Measurements from ENCODE around the gene MKRN2.
"Not testable (repeated sequence)": the region's sequence is repeated elsewhere in the genome, so short reads cannot be mapped to it uniquely, and the experiment has no call there.

Gene MKRN2, protein sequence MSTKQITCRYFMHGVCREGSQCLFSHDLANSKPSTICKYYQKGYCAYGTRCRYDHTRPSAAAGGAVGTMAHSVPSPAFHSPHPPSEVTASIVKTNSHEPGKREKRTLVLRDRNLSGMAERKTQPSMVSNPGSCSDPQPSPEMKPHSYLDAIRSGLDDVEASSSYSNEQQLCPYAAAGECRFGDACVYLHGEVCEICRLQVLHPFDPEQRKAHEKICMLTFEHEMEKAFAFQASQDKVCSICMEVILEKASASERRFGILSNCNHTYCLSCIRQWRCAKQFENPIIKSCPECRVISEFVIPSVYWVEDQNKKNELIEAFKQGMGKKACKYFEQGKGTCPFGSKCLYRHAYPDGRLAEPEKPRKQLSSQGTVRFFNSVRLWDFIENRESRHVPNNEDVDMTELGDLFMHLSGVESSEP

GRCh38 chr3:12556690-12557472 lies at the start of gene MKRN2:
Gene MKRN2 (plus strand): TSS chr3:12557087. CDS start chr3:12557151, 64 bp downstream.
- peak; percentile 79 for DNase-seq (ENCODE audit: low read depth in 2 of 2)

- DNase-seq (ENCODE audit: low read depth in 2 of 2): no peak
These were observed 49.2 kb upstream of the MKRN2 start for GRCh38 chr3:12507591-12508281.

DNA sequence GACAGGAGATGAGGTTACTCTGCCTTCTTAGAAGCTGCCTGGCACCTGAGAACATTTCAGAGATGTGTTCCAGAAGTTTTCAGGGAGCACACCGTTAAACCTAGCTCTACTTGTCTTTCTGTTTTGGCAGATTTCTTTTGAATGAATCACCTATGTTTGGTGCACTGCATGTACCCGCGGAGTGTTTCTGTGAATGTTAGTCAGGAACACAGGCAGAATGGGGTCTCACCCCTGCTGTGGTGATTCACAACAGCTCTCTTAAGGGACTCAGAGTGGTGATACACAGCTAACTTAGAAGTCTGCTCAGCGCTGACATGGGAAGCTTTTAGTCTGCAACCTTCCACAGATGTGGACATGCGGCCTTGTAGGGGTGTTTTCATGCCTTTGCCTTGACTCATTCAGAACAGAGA lies 48.6 kb upstream of the MKRN2 start:
- no peak for DNase-seq (ENCODE audit: low read depth in 2 of 2)

- no peak for DNase-seq (ENCODE audit: low read depth in 2 of 2)
These were observed 47.4 kb upstream of the MKRN2 start for GRCh38 chr3:12509466-12509865.

DNA sequence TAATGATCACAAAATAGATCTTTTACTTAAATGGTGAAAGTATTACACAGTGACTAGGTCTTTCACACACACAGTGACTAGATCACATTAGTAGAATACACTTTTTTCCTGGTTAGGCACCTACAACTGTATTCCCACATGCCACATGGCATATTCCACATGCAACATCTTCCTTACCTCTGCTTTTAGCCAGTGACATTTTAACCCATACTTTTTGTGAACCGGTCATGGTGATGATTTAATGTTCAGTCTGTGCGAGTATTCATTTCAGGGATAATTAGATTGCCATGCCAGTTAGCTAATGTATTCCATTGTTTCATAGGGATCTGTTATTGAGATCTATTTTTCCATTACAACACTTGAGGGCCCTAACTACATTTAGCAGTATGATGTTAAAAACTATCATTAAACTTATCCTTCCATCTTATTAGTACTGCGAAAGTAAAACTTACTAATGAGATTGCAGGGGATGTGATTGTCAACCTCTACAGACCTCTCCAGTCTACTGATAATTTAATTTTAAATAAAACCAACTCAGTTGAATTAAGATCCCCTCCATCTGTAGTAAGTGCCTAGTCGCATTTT lies 44.3 kb upstream of the MKRN2 start:
- DNase-seq (ENCODE audit: low read depth in 2 of 2): no peak

DNA sequence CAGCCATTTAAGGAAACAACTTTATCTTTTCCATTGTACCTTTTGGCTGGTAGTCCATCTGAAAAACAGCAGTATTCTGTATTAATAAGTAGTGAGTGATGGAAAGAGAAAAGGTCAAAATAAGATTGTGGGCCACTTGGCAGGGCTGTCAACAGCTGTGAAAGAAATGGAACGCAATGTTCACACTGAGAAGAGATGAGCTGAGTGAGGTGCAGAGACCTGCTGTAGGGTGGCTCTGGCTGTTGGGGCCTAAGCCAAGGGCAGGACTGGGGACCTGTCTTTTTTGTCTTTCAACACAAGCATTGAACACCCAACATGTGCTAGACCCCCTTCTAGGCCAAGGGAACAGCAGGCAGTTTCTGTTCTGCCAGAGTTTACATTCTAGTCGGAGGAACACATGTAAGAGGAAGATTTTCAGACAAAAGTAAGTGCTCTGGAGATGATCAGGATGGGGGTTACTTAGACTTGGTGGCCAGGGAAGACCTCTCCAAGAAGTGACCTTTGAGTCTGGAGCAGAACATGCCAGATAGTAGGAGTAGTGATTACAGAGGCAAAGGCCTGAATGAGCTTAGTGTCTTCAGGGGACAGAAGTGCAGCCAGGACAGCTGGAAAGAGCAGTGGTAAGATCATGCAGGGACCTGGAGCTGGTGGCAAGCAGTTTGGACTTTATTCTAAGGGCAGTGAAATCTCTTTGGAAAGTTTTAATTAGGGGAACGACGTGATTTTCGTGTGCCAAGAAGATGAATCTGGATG lies 43.0 kb upstream of the MKRN2 start:
- no peak for DNase-seq (ENCODE audit: low read depth in 2 of 2)

- DNase-seq (ENCODE audit: low read depth in 2 of 2): no peak
These were observed 41.3 kb upstream of the MKRN2 start for GRCh38 chr3:12515631-12516030.

DNA sequence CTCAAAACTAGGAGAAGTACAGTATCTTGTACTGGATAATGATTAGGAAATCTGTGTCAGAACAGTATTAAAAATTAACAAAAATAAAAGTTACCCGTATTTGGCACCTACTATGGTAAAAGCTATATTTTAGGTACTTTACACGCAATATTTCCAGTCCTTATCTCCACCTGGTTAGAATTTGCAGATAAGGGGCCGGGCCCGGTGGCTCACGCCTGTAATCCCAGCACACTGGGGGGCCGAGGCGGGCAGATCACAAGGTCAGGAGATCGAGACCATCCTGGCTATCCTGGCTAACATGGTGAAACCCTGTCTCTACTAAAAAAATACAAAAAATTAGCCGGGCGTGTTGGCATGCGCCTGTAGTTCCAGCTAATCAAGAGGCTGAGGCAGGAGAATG lies 40.0 kb upstream of the MKRN2 start:
- DNase-seq (ENCODE audit: low read depth in 2 of 2): no peak

DNA sequence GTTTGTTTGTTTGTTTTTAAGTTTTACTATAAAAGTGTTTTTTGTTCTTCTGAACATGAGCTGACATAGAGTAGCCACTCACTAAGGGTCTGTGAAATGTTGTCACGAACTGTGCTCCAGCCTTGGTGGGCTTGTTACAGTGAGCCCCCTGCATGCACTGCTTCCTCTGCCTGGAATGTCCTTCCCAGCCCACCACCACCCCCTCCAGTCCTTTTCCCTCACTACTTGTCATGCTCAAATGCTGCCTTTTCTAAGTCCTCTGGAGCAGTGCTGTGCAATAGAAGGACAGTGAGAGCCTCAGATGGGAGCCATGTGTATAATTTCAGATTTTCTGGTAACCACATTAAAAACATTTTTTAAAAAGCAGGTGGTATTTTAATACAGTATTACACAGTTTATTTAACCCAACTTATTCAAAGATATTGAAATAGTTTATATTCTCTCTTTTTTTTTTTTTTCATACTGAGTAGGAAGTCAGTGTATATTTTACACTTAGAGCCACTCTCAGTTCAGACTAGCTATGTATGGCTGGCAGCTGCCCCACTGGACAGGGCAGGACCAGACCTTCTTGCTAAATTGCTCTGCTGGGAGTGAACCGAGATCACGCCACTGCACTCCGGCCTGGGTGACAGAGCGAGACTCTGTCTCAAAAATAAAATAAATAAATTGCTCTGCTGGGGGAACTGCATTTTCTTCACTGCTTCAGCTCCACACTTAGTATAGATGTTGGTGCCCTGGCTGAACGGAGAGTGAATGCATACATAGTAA lies 38.4 kb upstream of the MKRN2 start:
- DNase-seq (ENCODE audit: low read depth in 2 of 2): no peak

- no peak for DNase-seq (ENCODE audit: low read depth in 2 of 2)
These were observed 35.9 kb upstream of the MKRN2 start for GRCh38 chr3:12521010-12521409.

- no peak for DNase-seq (ENCODE audit: low read depth in 2 of 2)
These were observed 34.2 kb upstream of the MKRN2 start for GRCh38 chr3:12522721-12523120.

- no peak for DNase-seq (ENCODE audit: low read depth in 2 of 2)
These were observed 29.1 kb upstream of the MKRN2 start for GRCh38 chr3:12527757-12528143.

- no peak for DNase-seq (ENCODE audit: low read depth in 2 of 2)
These were observed 24.7 kb upstream of the MKRN2 start for GRCh38 chr3:12532182-12532581.

DNA sequence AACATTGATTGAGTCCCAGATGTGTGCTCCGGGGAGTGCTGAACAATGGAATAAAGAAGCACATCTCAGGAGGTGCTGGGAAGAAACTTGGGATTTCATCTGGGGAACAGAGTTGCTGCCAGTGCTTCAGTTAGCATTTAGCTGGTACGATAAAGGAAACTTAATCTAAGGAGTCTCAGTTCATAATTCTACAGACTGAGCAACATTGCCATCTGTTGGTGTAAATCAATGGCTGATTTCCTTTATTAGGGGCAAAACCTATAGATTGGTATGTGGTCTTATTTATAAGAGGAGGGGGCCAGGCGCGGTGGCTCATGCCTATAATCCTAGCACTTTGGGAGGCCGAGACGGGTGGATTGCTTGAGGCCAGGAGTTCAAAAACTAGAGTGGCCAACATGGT lies 20.5 kb upstream of the MKRN2 start:
- DNase-seq (ENCODE audit: low read depth in 2 of 2): no peak

DNA sequence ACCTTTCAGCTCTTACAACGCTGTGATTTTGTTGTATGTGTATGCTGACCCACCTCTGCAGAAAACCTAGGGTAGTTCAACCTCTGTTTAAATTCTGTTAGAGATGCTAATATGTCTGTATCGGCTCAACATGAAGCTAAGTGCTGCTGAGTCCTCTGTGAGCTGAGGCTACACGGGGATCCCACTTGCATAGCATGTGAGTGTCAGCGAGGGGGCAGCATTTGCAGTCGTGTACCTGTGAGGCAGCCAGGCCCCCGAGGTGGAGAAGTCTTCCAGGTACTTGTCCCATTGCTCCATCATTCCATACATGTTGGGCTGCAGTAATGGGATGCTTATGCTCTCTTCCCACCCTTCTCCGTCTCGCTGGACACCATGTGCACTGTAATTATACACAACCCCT lies 15.3 kb upstream of the MKRN2 start:
- DNase-seq (ENCODE audit: low read depth in 2 of 2): no peak

DNA sequence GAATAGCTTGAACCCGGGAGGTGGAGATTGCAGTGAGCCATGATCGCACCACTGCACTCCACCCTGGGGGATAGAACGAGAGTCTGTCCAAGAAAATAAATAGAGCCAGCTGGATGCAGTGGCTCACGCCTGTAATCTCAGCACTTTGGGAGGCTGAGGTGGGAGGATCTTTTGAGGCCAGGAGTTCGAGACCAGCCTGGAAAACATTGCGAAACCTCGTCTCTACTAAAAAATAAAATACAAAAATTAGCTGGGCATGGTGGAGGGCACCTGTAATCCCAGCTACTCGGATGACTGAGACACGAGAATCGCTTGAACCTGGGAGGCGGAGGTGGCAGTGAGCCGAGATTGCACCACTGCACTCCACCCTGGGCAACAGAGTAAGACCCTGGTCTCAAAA lies 13.4 kb upstream of the MKRN2 start:
- not testable (repeated sequence) for DNase-seq (ENCODE audit: low read depth in 2 of 2)

DNA sequence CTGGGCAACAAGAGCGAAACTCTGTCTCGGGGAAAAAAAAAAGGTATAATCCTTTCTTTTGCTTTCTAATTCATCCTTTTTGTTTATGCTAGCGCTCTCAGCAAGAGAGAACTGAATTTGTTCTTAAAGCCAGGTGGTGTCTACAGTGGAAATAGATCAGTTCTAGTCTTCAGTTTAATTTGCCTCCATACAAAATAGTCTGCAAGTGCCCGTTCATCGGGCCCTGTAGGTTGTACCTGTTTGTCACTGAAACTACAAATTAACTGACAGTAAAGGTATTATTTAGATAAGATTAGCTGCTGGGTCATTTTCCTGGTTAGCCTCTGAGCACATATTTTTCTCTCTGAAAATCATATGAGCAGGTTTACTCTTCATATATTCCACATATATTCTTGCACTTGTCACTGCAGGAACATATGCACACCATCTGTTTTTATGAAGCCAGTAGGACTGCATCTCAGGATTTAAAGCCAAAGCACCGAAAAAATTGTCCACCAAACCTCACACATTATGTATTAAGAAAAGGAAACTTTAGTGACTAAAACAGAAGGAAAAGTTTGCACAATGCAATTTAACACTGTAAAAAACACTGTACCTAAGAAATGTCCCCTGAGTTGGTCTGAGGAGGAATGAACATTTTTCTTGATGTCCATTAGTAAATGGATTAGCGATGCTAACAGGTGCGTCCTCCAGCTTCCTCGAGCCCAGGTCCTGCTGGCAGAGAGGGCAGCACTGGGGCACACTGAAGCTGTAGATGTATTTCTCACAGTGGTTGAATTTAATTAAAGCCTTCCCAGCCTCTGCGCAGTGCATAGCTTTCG lies 12.0 kb upstream of the MKRN2 start:
- DNase-seq (ENCODE audit: low read depth in 2 of 2): no peak

GRCh38 chr3:12545473-12545791 lies 11.5 kb upstream of the MKRN2 start, which contains the start of gene MKRN2OS:
Gene MKRN2OS (minus strand): TSS chr3:12545499. CDS start chr3:12545464, 35 bp downstream.
- no peak for DNase-seq (ENCODE audit: low read depth in 2 of 2)

GRCh38 chr3:12549971-12550760 lies 6.7 kb upstream of the MKRN2 start:
- DNase-seq (ENCODE audit: low read depth in 2 of 2): no peak

All from stimulated activated CD8-positive, alpha-beta memory T cell treated with anti-CD3 and anti-CD28 coated beads, Interleukin-2, amount 100 ng/mL, for 48 hours (primary cell).